GM19043 (cell line): ENCODE data around the gene CDPF1.

ENCODE experiments used
- ATAC-seq: cut with Tn5 transposase; IDR thresholded peaks from one replicate; pipeline ENCODE4 v1.9.1; 2021; ENCODE audit warnings: low read depth; ENCODE audit not compliant: unreplicated experiment

The CDPF1 gene, protein sequence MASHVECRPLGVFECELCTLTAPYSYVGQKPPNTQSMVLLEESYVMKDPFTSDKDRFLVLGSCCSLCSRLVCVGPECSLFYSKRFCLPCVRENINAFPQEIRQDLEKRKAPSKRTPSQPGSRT

DNA sequence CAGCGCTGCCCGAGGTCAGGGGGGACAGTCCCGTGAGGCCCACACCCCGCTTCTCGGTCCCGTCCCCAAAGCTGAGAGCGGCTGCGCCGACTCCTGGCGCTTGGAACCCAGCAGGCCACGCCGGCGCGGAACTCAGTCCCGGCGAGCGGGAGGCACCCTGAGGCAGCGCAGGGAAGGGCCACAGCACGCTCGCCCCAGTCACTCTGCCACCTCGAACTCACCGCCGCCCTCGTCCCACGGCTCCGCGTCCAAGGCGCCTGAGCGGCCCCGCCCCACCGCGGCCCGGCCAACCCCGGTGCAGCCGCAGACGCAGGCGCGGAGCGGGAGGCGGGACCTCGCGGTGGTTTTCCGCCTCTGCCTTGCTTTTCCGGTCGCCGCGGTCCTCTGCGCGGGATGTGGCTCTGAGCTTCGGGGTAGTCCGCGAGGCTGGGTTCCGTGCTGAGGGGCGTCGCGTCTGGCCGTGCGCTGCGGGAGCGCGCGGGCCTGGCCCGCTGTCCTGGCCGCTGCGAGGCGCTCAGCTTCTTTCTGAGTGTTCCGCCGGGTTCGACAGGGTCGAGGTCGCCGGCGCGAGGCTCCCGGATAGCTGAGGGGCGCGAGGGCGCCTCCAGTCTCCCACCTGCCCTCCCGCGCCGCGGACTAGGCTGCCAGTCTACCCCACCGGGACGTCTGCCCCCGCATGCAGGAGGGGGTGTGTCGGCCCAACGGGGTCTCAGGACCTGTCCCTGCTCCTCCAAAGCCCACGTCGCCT is at the start of gene CDPF1:
CDPF1 (minus strand) TSS at position 259 of the 748 bp plus-strand sequence. CDS start 2,009 bp downstream, outside the sequence.
- ATAC-seq: peak; percentile 80

DNA sequence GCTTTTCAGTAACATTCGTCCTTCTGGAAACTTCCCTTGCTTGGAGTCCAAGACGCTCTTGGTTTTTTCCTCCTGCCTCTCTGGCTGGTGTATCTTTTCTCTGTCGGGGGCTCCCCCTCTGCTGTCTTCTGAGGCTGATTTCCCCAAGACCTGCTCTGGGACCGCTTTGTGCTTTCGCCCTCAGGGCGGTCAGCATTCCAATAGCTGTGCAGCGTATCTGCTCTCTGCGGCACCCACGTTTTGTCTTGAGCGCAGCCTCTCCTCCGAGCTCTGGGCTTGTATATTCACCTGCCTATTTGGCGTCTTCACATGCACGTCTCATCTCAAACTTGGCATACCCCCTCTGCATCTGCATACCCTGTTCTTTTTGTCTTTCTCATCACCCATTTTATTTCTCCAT is 49.0 kb upstream of the CDPF1 start:
- no peak for ATAC-seq

DNA sequence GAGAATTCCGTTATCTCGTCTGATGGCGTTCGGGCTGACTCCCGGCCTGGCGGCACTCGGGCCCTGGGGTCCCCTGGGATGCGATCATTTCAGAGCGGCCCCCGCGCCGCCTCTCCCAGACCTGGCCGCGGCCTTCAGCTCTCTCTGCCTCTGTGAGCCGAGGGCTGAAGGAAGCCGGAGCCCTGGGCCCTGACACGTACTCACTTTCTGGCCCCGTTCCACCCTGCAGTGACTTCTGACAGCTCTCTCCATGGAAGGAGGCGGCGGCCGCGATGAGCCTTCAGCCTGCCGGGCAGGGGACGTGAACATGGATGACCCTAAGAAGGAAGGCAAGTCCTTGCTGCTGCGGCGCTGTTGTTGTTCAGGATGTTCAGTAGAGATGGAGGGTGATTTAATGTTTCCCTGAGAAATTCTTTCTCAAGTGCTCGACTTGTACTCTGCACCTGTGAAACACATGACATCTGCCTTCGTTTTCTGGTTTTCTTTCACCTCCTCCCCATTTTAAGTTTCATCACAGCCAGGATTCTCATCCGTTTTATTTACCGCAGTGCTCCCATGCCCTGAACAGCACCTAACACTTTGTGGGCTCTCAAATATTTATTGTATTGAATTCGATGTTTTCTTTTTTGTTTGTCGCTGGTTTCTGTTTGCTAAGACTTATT is 47.2 kb upstream of the CDPF1 start:
- ATAC-seq: no peak

DNA sequence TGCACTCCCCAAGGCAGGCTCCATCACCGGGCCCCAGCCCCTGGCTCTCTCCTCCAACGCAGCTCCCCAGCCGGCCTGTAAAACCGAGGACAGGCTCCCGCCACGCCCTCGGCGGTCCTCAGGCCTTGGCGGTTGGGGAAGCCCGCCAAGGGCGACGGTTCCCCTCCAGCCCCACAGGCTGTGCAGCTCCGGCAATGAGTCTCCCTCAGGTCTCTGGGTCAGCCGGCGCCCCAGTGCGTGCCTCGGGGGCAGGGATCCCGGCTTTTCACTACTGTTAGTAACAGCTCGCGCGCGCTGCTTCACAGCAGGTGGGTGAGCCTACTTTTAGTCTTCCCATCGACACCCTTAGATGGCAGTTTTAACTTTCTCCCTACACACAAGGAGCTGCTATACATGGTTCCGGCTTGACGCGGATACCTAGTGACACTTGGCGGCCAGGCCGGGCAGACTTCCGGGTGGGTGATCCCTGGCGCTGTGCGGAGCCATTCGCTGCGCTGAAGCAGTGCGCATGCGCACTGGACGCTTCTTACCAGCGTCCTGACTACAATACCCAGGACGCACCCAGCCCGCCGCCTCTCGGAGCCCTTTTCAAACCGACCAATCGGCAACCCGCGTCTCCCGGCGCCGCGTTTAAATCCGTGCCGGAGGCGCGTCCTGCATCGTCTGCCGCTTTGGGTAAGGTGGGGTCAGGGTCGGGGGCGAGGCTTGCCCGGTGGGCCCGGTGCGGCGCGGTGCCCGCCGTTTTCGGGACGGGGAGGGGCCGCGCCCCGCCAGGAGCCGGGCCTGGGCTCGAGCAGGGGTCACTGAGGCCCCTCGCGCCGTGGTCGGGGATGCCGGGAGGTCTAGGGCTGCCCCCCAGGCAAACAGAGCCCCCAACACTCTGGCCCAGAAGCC is 46.4 kb upstream of the CDPF1 start, which contains the start of gene GTSE1:
GTSE1 (plus strand) TSS at position 614 of the 894 bp plus-strand sequence. CDS start 531 bp downstream, outside the sequence.
- peak; percentile 92 for ATAC-seq

DNA sequence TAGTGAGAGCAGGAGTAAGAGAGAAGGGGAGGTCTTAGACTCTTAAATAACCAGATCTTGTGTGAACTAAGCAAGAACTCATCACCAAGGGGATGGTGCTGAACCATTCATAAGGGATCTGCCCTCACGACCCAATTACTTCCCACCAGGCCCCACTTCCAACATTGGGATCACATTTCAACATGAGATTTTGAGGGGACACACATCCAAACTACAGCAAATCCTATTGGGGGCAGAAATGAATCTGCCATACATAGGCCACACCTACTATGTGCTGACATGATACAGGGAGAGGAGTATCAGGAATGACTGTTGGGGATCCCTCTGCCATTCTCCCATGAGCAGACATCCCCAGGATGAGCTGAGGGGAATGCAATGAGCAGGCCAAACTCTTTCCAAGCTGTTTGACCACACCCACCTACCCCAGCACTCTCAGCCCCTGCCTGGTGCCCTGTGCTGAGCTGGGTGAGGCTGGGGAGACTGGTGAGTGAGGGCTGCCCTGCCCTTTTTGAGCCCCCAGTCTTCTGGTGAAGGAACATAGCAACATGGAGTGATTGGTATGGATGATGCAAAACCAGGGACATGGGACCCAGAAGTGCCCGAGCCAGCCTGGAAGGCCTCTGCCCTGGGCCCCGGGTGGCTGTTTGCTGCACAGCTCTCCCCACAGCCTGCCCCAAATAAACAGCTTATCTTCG is 45.3 kb upstream of the CDPF1 start:
- ATAC-seq: no peak

DNA sequence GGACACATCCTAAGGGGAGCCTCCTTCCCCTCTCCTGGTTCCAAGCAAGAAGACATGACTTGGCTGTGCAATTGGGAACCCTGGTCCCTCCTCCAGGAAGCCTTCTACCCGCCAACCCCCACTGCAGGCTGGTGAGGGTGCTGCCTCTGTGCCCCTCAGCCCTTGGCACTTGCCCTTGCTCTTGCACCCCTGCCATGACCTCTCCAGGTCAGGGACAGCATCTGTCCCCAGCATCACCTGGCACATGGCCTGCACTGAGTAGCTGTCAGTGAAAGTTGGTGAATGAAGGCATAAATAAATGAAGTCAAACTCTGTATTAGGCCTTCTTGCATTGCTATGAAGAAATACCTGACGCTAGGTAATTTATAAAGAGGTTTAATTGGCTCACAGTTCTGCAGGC is 44.7 kb upstream of the CDPF1 start:
- no peak for ATAC-seq

DNA sequence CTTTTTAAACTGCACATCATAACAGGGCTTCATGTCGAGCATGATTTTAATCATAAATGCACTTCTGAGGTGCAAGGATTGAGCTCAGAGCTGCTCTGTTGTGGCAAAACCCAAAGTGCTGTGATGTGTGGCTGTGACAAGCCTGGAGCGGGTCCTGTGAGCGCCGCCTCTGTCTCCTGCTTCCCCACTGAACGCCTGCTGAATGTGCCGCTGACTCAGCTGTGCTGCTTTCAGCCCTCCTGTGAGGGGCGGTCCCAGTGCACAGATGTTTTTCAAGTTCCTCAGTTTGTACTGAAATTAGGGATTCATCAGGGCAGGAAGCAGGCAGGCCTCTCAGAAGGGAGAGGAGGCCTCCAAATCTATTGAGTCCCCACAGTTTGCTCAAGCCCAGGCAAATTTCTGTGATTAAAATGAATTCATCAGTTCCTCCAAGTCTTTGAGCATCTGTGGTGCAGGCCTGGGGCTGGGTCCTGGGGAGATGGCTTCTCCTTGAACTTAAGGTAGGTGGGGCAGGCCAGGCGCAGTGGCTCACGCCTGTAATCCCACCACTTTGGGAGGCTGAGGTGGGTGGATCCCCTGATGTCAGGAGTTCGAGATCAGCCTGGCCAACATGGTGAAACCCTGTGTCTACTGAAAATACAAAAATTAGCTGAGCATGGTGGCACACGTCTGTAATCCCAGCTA is 43.6 kb upstream of the CDPF1 start:
- ATAC-seq: no peak

DNA sequence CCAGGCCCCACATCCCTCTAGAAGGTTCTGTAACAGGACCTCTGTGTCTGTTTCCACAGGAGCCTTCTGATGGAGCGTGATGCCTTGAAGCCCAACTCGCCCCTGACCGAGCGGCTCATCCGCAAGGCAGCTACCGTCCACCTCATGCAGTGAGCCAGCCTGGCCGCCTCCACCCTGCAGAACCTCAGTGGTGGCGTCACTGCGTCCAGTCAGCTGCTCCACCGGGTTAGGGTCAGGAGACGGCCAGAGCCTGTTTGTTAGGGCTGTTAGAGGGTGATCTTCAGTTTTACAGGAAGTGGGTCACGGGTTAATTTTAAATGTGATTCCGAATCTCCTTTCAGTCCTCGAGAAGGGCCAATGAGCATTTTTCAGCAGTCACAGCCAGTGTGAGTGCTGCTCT is 42.6 kb upstream of the CDPF1 start:
- ATAC-seq: no peak

DNA sequence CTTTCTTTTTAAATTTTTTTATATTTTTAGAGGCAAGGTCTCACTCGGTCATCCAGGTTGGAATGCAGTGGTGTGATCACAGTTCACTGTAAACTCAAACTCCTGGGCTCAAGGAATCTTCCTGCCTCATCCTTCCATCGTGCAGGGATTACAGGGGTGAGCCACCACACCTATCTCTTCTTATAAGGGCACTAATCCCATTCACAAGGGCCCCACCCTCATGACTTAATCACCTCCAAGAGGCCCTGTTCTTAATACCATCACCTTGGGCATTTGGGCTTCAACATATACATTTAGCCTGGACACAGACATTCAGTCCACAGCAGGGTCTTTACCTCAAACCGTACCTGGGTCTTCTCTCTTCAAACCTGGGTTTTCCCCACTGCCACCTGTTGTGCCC is 42.1 kb upstream of the CDPF1 start:
- ATAC-seq: no peak

DNA sequence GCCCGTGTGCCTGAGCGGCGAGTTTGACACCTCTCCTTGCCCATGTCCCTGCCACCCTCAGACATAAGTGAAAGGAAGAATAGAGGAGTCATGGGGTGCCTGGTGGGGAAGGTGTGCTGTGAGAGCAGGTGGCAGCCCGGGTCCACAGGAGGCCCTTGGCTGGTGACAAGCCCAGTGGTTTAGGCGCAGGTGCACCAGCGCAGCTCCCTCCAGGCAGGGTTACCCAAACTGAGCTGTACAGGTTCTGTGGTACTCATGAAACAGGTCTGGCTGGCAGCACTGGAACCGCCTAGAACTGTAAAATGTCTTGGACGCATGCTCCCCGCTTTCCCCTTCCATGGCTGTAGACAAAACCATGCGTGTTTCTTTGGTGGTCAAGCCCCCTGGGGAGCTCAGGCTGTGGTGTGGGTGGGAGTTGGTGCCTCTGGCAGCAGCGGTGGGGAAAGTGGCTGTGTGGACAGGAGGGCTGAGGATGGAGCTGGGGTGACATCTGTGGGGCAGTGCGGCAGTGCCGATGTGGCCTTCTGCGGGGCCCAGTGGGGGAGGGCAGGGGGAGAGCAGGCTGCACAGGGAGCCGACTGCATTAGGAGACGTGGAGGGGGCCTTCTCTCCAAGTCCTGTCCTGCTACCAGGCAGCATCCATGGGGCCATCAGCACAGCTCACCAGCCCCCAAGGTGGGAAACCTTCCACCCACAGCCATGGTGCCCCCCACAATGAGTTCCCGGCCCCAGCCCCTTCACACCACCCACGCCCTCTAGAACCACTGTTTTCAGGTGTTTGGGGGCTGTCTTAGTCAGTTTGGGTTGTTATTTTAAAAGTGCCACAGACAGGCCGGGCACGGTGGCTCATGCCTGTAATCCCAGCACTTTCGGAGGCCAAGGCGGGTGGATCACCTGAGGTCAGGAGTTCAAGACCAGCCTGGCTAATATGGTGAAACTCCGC is 41.0 kb upstream of the CDPF1 start:
- ATAC-seq: no peak

DNA sequence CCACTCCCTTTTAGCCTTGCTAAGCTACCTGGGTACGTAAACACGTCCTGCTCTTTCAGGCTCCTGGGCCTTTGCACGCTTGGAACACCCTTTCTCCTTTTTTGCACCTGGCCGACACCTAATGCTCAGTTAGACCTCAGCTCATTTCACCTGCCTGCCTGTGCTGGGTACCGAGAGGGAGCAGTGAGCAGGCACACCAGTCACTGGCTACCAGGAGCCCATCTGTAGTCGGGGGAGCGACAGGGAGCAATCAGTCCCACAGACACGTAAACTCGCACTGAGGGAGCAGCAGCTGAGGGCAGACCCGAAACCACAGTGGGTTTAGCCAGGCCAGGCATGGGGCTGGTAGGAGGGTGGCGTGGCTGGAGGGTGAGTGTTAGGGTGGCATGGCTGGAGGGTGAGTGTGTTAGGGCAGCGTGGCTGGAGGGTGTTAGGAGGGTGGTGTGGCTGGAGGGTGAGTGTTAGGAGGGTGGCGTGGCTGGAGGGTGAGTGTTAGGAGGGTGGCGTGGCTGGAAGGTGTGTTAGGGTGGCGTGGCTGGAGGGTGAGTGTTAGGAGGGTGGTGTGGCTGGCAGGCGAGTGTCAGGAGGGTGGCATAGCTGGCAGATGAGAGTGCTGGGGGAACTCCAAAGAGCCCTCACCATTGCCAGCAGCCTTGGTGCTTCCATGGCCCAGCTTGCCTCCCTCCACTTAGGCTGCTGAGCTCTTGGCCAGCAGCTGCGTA is 40.2 kb upstream of the CDPF1 start:
- ATAC-seq: no peak

DNA sequence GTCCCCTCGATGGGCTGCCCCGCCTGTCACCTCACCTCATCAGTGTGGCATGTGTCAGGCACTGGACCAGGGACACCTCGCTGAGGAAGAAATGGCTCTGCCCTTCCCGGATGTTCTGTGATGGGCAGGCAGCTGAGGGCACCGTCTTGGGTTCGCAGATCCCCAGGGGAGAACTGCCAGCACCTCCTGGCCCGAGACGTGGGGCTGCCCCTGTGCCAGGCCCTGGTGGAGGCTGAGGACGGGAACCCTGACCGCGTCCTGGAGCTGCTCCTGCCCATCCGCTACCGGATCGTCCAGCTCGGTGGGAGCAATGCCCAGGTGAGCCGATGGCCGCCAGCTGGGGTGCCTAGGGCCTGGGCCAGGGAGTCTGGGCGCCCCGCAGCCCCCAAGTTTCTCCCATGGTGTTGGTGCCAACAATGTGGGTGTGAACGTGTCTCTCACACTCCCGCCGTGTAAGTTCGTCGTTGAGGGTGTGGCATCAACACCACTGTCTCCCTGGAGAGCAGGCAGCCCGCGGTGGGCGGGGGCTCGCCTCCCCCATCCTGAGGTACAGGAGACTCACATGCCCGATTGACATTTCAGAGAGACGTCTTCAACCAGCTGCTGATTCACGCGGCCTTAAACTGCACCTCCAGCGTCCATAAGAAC is 39.3 kb upstream of the CDPF1 start:
- ATAC-seq: no peak

DNA sequence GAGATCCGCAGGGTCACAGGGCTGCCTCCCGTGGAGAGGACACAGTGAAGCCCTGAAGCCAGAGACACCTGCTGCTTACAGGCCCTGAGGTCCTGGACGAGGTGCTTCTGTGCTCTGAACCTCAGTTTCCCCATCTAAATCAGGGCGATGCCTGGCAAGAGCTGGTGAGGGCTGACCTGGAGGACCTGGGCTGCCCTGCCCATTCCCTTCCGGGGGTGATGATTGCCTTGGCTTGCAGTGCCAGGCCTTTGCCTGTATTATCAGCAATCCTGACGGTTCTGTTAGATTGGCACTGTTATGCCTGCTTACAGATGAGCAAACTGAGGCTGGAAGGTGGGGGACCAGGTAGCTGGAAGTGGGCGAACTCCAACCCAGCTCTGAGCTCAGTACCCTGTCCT is 38.8 kb upstream of the CDPF1 start:
- no peak for ATAC-seq

DNA sequence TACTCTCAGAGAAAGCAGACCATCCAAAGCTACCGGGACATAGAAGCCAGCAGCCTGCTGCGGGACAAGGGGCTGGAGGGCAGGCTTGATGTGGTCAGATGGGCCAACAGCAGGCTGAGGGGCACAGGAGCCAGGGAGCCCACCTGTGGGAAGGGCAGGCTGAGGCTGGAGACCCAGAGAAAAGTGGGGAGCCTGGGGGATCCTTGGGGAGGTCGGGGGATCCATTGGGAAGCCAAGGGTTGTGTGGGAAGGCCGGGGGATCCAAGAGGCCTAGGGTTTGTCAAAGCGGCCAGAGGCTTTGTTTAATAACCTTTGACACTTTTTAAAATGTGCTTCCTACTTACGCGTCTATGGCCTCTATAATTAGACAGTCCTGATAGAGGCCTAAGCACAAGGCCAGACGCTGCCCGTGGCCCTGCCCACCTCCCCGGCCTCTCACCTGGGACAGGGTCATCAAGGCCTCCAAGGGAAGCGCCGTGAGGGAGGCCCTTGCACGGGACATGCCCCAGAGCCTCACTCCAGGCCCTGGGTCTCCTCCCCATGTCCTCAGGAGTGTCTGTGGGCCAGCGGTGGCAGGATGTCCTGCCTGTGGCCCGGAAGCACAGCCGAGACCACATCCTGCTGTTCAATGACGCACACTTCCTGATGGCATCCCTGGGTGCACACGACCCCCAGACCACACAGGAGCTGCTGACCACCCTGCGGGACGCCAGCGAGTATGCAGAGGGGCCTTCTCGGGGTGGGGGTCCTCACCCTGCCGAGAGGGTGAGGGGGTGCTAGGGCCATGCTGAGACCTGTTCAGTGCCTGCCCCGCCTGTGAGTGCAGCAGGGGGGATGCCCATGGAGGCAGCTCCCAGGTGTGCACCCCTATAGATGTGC is 38.0 kb upstream of the CDPF1 start:
- peak; percentile 85 for ATAC-seq

DNA sequence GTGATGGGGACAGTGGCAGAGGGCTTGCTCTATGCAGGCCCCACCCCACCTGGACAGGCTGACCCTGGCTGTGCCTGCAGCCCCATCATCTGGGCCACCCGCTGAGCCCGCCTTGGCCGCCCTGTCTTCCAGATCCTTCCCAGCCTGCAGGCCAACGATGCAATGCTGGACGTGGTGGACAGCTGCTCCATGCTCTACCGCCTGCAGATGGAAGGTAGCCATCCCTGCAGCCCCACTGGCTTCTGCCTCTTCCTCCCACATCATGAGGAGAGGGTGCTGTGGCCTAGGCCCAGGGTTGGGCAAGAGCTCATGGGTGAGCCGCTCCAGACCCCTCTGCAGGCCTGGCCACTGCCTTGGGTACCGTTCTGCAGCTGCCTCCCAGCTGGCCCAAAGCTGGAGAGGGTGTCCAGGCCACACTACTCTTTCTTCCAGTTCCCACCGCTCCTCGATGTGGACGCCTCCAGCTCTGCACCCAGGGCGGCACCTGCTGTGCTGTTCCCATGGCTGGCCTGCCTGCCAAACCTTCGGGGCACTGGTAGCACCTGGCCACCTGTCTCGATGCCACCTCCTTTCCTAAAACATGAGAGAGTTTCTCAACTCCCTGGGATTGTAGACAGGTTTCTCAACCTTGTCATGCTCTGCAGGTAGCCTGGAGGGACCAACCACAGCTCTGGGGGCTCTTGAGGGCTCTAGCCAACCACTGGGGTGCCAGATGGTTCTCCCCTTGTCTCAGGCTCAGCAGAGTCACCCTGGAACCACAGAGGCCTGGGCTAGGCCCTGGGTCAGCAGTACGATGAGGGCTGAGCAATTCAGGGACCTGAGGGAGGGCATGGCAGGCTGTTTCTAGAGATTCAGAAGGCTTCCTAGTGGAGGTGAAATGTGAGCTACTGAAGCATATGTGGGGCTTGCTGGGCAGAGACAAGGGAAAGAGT is 37.1 kb upstream of the CDPF1 start:
- no peak for ATAC-seq
